Endothelial cell of umbilical vein (primary cell): ENCODE data around the gene ZNF649. TPM values are rescaled to one million over a fixed set of nuclear protein-coding genes. Genes with fewer than 3 reads are reported as not detected.

Experiments used
- BruUV-seq: library from RNA; stranded (reverse); fragments of 400-500 nt; replicated peaks from 2 replicates; lab custom pipeline; 2021; lab: Mats Ljungman, UMichigan
- CTCF ChIA-PET: fragments of 300-600, 350-600 bp; sonication (Branson Sonifier 250); formaldehyde crosslinking; loops from one replicate; lab custom pipeline; 2021; ENCODE audit warnings: antibody characterized with exemption, inconsistent platforms; lab: Charles Lee
- POLR2A ChIA-PET: fragments of 300-600, 350-600 bp; sonication (Branson Sonifier 250); formaldehyde crosslinking; loops from one replicate; lab custom pipeline; 2021; ENCODE audit warnings: antibody characterized with exemption, inconsistent platforms; lab: Charles Lee
- DNase-seq: peaks from one replicate; pipeline ENCODE4 v3.0.0-alpha.2; 2011; ENCODE audit warnings: low read depth, low spot score
- FAIRE-seq: peaks from 2 replicates; lab custom pipeline; 2011; peaks lifted over from hg19 to GRCh38; lab: Jason Lieb, UNC
- H2AFZ ChIP-seq: 2 replicates; pipeline ENCODE4 v1.6.0; 2012; ENCODE audit warnings: low read depth, low read length, control low read depth, inconsistent platforms
- H3K27ac ChIP-seq: 2 replicates; pipeline ENCODE4 v1.5.1; 2011; ENCODE audit warnings: low read depth, mild to moderate bottlenecking, control low read depth, low read length, moderate library complexity; ENCODE audit not compliant: insufficient read depth
- H3K27me3 ChIP-seq, 2 experiments: 2 replicates each; pipeline versions ENCODE4 v1.6.0 to v1.6.1; 2011; ENCODE audit warnings: low read length in 2 of 2, mixed read lengths in 1 of 2; ENCODE audit not compliant: control insufficient read depth in 2 of 2, insufficient read depth in 2 of 2
- H3K36me3 ChIP-seq, 2 experiments: 2 replicates in 1 of 2; 3 replicates in 1 of 2; pipeline ENCODE4 v1.5.1; 2011; ENCODE audit warnings: low read length in 2 of 2, mild to moderate bottlenecking in 1 of 2, moderate library complexity in 1 of 2; ENCODE audit not compliant: control insufficient read depth in 2 of 2, insufficient read depth in 2 of 2; ENCODE audit errors: extremely low read depth in 1 of 2
- H3K4me1 ChIP-seq: 3 replicates; pipeline ENCODE4 v1.5.1; 2011; ENCODE audit warnings: mild to moderate bottlenecking, low read length; ENCODE audit not compliant: control insufficient read depth, insufficient read depth; ENCODE audit errors: extremely low read depth
- H3K4me2 ChIP-seq: 2 replicates; pipeline ENCODE4 v1.6.1; 2011; ENCODE audit warnings: low read length, control low read depth, mixed read lengths; ENCODE audit not compliant: insufficient read depth
- H3K4me3 ChIP-seq, 3 experiments: fragments of 200-600 bp in 1 of 3; sonication (generic), shearing (Covaris generic) in 1 of 3; replicated peaks in 1 of 3; 2 replicates each; pipeline ENCODE4 v1.5.1; 2011 to 2016; ENCODE audit warnings: control low read depth in 3 of 3, low read length in 3 of 3, mild to moderate bottlenecking in 2 of 3, inconsistent platforms in 1 of 3, low read depth in 1 of 3, moderate library complexity in 1 of 3; ENCODE audit not compliant: insufficient read depth in 1 of 3
- H3K79me2 ChIP-seq: 2 replicates; pipeline ENCODE4 v1.6.0; 2012; ENCODE audit warnings: low read length, inconsistent platforms; ENCODE audit not compliant: control insufficient read depth, insufficient read depth
- H3K9ac ChIP-seq: replicated peaks from 2 replicates; pipeline ENCODE3; 2011; ENCODE audit warnings: low read length, control low read depth; ENCODE audit not compliant: insufficient read depth; ENCODE audit errors: extremely low read depth
- H3K9me1 ChIP-seq: replicated peaks from 3 replicates; pipeline ENCODE4 v1.6.0; 2011; ENCODE audit warnings: mild to moderate bottlenecking, low read length; ENCODE audit not compliant: control insufficient read depth, insufficient read depth; ENCODE audit errors: extremely low read depth
- H3K9me3 ChIP-seq: replicated peaks from 2 replicates; pipeline ENCODE4 v1.5.1; 2012; ENCODE audit warnings: low read length, inconsistent platforms; ENCODE audit not compliant: control insufficient read depth, insufficient read depth
- H4K20me1 ChIP-seq: replicated peaks from 2 replicates; pipeline ENCODE3; 2011; ENCODE audit warnings: mild to moderate bottlenecking, low read length; ENCODE audit not compliant: control insufficient read depth, insufficient read depth; ENCODE audit errors: extremely low read depth
- CTCF ChIP-seq, 2 donors: IDR thresholded peaks; 1 replicate in 1 of 2; 2 replicates in 1 of 2; pipeline ENCODE4 v1.5.1; 2011; ENCODE audit warnings: low read length in 2 of 2, mild to moderate bottlenecking in 2 of 2, moderate library complexity in 2 of 2, control low read depth in 1 of 2, inconsistent platforms in 1 of 2, low read depth in 1 of 2; ENCODE audit not compliant: insufficient read depth in 1 of 2; ENCODE audit errors: extremely low read depth in 1 of 2
- EZH2 ChIP-seq: IDR thresholded peaks from 2 replicates; pipeline ENCODE4 v1.6.1; 2012; ENCODE audit warnings: borderline replicate concordance, low read depth, mild to moderate bottlenecking, moderate library complexity, low read length, inconsistent platforms; ENCODE audit not compliant: severe bottlenecking
- FOS ChIP-seq: IDR thresholded peaks from 2 replicates; pipeline ENCODE4 v1.6.1; 2011; ENCODE audit warnings: mild to moderate bottlenecking, low read length, moderate library complexity, borderline replicate concordance; ENCODE audit not compliant: insufficient read depth
- GATA2 ChIP-seq: IDR thresholded peaks from 2 replicates; pipeline ENCODE4 v1.7.0; 2011; ENCODE audit warnings: low read depth, mild to moderate bottlenecking, moderate library complexity, mixed read lengths, low read length; ENCODE audit not compliant: insufficient read length, insufficient read depth
- JUN ChIP-seq: IDR thresholded peaks from 2 replicates; pipeline ENCODE4 v1.6.1; 2011; ENCODE audit warnings: borderline replicate concordance, low read depth; ENCODE audit not compliant: insufficient read length, insufficient read depth
- MAX ChIP-seq: IDR thresholded peaks from 2 replicates; pipeline ENCODE4 v1.6.1; 2011; ENCODE audit not compliant: insufficient read depth, insufficient read length
- MYC ChIP-seq: IDR thresholded peaks from one replicate; pipeline ENCODE4 v1.6.1; 2011; ENCODE audit warnings: mild to moderate bottlenecking, low read depth, low read length
- POLR2A ChIP-seq: IDR thresholded peaks from 2 replicates; pipeline ENCODE4 v1.6.1; 2012; ENCODE audit warnings: low read depth, mild to moderate bottlenecking, control low read depth, low read length
- POLR2AphosphoS5 ChIP-seq: IDR thresholded peaks from 2 replicates; pipeline ENCODE4 v1.6.1; 2012; ENCODE audit warnings: low read depth, mild to moderate bottlenecking, control low read depth, low read length, moderate library complexity; ENCODE audit not compliant: insufficient read depth
- dilution Hi-C: fragments of 300-500 bp; cut with MboI; formaldehyde crosslinking; loops from one replicate; pipeline ENCODE4 v1.15.0; 2019; ENCODE audit warnings: low sequenced_read_pairs; ENCODE audit not compliant: extremely low pct_ligation_motif_present
- intact Hi-C: fragments of 100-400 bp; cut with micrococcal nuclease; formaldehyde crosslinking; loops from one replicate; pipeline ENCODE4 v1.10.0; 2022
- polyA plus RNA-seq, 4 experiments: library from polyadenylated mRNA; depleted of rRNA in 3 of 4; stranded (reverse) in 3 of 4; unstranded in 1 of 4; fragments of >200 nt; gene quantifications; 2 replicates each; pipeline versions ENCODE4 v1.2.1 to v1.2.3, GENCODE V29; 2011 to 2012; ENCODE audit warnings: missing spikeins in 1 of 4
- total RNA-seq: library from RNA; stranded (reverse); gene quantifications from 2 replicates; pipeline ENCODE4 v1.2.3, GENCODE V29; 2021

Gene ZNF649
- total and polyA plus RNA-seq, 2 donors (not counting 3 experiments of a cell fraction or from before 2014, with no cell fraction given): 2.0 to 8.6 TPM

- Histone ChIP-seq H3K9me1 (no peaks in the 10 kb centered on the region), H4K20me1 (no peaks in the 10 kb centered on the region), H3K9me3 (no peaks in the 10 kb centered on the region), H3K79me2 (peaks cover 35% of the 10 kb centered on the region), H3K4me3 (peak overlapping the region in 1 of 3 experiments; percentile 91), H3K4me2 (peak overlapping the region; percentile 28), H3K27ac (no peak overlapping the region), H3K36me3 (no peaks in the 10 kb centered on the region), H3K27me3 (no peaks in the 10 kb centered on the region), H3K4me1 (no peaks in the 10 kb centered on the region), H2AFZ (no peak overlapping the region), H3K9ac (no peak overlapping the region)
- no TSS peak for BruUV-seq
- intact Hi-C loops (loop anchor here (1.0 kb wide), 2 partner anchors 81 to 332 kb away; partner anchors contain the start of gene ZNF350), dilution Hi-C loops (no loop called here)
- no peak for TF ChIP-seq JUN
- TF ChIP-seq MYC: no peak
- ChIA-PET POLR2A (no interaction called here), CTCF (no interaction called here)
- DNase-seq: no peak
- FAIRE-seq: no peak
Measured at GRCh38 chr19:51905206-51905605, 389 bp upstream of the ZNF649 start.

DNA sequence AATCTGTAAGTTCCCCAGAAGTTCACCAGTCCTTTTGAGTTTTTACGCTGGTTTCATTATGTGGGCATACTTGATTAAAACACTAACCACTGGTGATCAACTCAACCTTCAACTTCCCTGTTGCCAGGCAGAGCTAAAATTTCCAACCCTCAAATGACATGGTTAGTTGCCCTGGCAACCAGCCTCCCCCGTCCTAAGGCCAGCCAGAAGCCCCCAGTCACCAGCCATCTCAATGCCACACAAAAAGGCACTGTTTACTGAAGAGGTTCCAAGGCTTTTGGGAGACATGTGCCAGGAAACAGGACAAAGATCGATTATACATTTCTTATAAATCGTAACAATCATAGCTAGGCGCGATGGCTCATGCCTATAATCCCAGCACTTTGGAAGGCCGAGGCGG lies 1.6 kb downstream of the ZNF649 start:
- Histone ChIP-seq H3K4me2 (no peak overlapping the region), H3K4me3 (no peak overlapping the region), H3K36me3 (peaks cover 0 to 1% of the 10 kb centered on the region in 2 experiments), H3K9me1 (no peaks in the 10 kb centered on the region), H3K27ac (no peak overlapping the region), H4K20me1 (no peaks in the 10 kb centered on the region), H3K9ac (no peak overlapping the region), H3K27me3 (no peaks in the 10 kb centered on the region), H3K4me1 (no peaks in the 10 kb centered on the region), H2AFZ (no peak overlapping the region), H3K79me2 (peaks cover 36% of the 10 kb centered on the region), H3K9me3 (no peaks in the 10 kb centered on the region)
- intact Hi-C loops: no loop called here
- FAIRE-seq (no peak), DNase-seq (no peak)
- dilution Hi-C loops: no loop called here
- CTCF ChIA-PET: no interaction called here
- no peak for TF ChIP-seq CTCF (IDR thresholded peaks at IDR 0.05; ENCODE audit: extremely low read depth in 1 of 2, insufficient read depth in 1 of 2, low read depth in 1 of 2, low read length in 2 of 2)
- TF ChIP-seq POLR2AphosphoS5: no peak
- no peak for TF ChIP-seq GATA2
- TF ChIP-seq FOS: no peak
- no peak for TF ChIP-seq POLR2A
- no peak for TF ChIP-seq MYC
- TF ChIP-seq EZH2: no peak
- no peak for TF ChIP-seq MAX
- TF ChIP-seq JUN: no peak
- TSS peak; percentile 23 for BruUV-seq
- POLR2A ChIA-PET: no interaction called here
